ENCODE results near the gene RALGPS1. TPM values are rescaled to one million over a fixed set of nuclear protein-coding genes. Genes with fewer than 3 reads are reported as not detected.
A peak's percentile ranks its signal among the peaks of the same experiment; 100 is the strongest.

RALGPS1 gene
- polyA plus RNA-seq, 3 donors = 0.60 to 4.6 (median 1.3) TPM

- no peaks in the 10 kb centered on the region for H3K9me3 ChIP-seq (replicated peaks in 1 of 2; ENCODE audit: control insufficient read depth in 1 of 2, insufficient read depth in 1 of 2, low read length in 2 of 2)
- Mint-ChIP-seq H3K27me3 (ENCODE audit: low read depth in 3 of 3) (peaks cover 2 to 6% (median 6%) of the 10 kb centered on the region in 3 donors), H3K36me3 (no peaks in the 10 kb centered on the region), H3K9me3 (no peaks in the 10 kb centered on the region), H3K27ac (peak overlapping the region in 1 of 7 donors; percentile 23), H3K4me1 (peaks cover 6% of the 10 kb centered on the region), H3K4me3 (no peak overlapping the region)
- TF ChIP-seq CTCF (IDR thresholded peaks at IDR 0.05) = no peak
- 100% methylated on average over 3 of the region's 6 CpGs for WGBS (ENCODE audit: insufficient coverage)
- no peaks in the 10 kb centered on the region for H3K79me2 ChIP-seq (ENCODE audit: insufficient read depth, low read length)
- H3K36me3 ChIP-seq (replicated peaks in 1 of 2; ENCODE audit: control insufficient read depth in 1 of 2, insufficient read depth in 2 of 2, low read length in 2 of 2) = no peaks in the 10 kb centered on the region
- no peak overlapping the region for H3K27ac ChIP-seq (ENCODE audit: low read depth in 1 of 2, low read length in 2 of 2)
- no peak overlapping the region for H3K9ac ChIP-seq (ENCODE audit: insufficient read depth, low read length, poor library complexity, severe bottlenecking)
- H3K27me3 ChIP-seq (ENCODE audit: control insufficient read depth in 2 of 2, insufficient read depth in 2 of 2, low read length in 2 of 2) = no peaks in the 10 kb centered on the region
- H3K4me1 ChIP-seq (ENCODE audit: control insufficient read depth in 1 of 2, insufficient read depth in 2 of 2, low read length in 2 of 2) = no peaks in the 10 kb centered on the region
- H3K4me3 ChIP-seq (replicated peaks in 1 of 3; ENCODE audit: low read depth in 2 of 3, low read length in 3 of 3) = no peak overlapping the region
- intact Hi-C loops (cut with micrococcal nuclease) = no loop called here
- no peak overlapping the region for H3K4me2 ChIP-seq (replicated peaks; ENCODE audit: extremely low read depth, low read length, poor library complexity, severe bottlenecking)
- no peaks in the 10 kb centered on the region for H4K20me1 ChIP-seq (ENCODE audit: insufficient read depth, low read length)
- no peak overlapping the region for H2AFZ ChIP-seq (ENCODE audit: insufficient read depth, low read depth, low read length, poor library complexity, severe bottlenecking)
- no peak for DNase-seq
Observed at GRCh38 chr9:127175764-127176163, 261.2 kb downstream of the RALGPS1 start.

GRCh38 chr9:127176631-127177030 is 262.0 kb downstream of the RALGPS1 start:
- 88% methylated on average over 3 of the region's 3 CpGs for WGBS (ENCODE audit: insufficient coverage)
- H3K9me3 ChIP-seq (replicated peaks in 1 of 2; ENCODE audit: control insufficient read depth in 1 of 2, insufficient read depth in 1 of 2, low read length in 2 of 2) = no peaks in the 10 kb centered on the region
- no peak overlapping the region for H3K27ac Mint-ChIP-seq

More at GRCh38 chr9:127176631-127177030, 262.0 kb downstream of the RALGPS1 start:
- Histone ChIP-seq H4K20me1 (ENCODE audit: insufficient read depth, low read length) (no peaks in the 10 kb centered on the region), H2AFZ (ENCODE audit: insufficient read depth, low read depth, low read length, poor library complexity, severe bottlenecking) (no peak overlapping the region), H3K27me3 (ENCODE audit: control insufficient read depth in 2 of 2, insufficient read depth in 2 of 2, low read length in 2 of 2) (no peaks in the 10 kb centered on the region), H3K4me1 (ENCODE audit: control insufficient read depth in 1 of 2, insufficient read depth in 2 of 2, low read length in 2 of 2) (no peaks in the 10 kb centered on the region), H3K79me2 (ENCODE audit: insufficient read depth, low read length) (no peaks in the 10 kb centered on the region), H3K36me3 (replicated peaks in 1 of 2; ENCODE audit: control insufficient read depth in 1 of 2, insufficient read depth in 2 of 2, low read length in 2 of 2) (no peaks in the 10 kb centered on the region), H3K9ac (ENCODE audit: insufficient read depth, low read length, poor library complexity, severe bottlenecking) (no peak overlapping the region), H3K27ac (ENCODE audit: low read depth in 1 of 2, low read length in 2 of 2) (no peak overlapping the region), H3K4me3 (replicated peaks in 1 of 3; ENCODE audit: low read depth in 2 of 3, low read length in 3 of 3) (no peak overlapping the region), H3K4me2 (replicated peaks; ENCODE audit: extremely low read depth, low read length, poor library complexity, severe bottlenecking) (no peak overlapping the region)
- peaks cover 2 to 6% (median 6%) of the 10 kb centered on the region in 3 donors for H3K27me3 Mint-ChIP-seq (ENCODE audit: low read depth in 3 of 3)
- peaks cover 6% of the 10 kb centered on the region for H3K4me1 Mint-ChIP-seq
- H3K36me3 Mint-ChIP-seq = no peaks in the 10 kb centered on the region
- intact Hi-C loops (cut with micrococcal nuclease) = no loop called here
- no peak overlapping the region for H3K4me3 Mint-ChIP-seq
- no peak for TF ChIP-seq CTCF (IDR thresholded peaks at IDR 0.05)
- no peak for DNase-seq
- H3K9me3 Mint-ChIP-seq = no peaks in the 10 kb centered on the region

Measured in CD14-positive monocyte (primary cell).